Stimulated activated CD8-positive, alpha-beta memory T cell treated with anti-CD3 and anti-CD28 coated beads, Interleukin-15, amount 100 ng/mL, for 24 hours (primary cell): ENCODE results near the gene MYO16.

Experiments
- DNase-seq: peaks from one replicate; pipeline ENCODE4 v3.0.0-alpha.2; 2020; ENCODE audit warnings: low read depth

Gene MYO16

DNA sequence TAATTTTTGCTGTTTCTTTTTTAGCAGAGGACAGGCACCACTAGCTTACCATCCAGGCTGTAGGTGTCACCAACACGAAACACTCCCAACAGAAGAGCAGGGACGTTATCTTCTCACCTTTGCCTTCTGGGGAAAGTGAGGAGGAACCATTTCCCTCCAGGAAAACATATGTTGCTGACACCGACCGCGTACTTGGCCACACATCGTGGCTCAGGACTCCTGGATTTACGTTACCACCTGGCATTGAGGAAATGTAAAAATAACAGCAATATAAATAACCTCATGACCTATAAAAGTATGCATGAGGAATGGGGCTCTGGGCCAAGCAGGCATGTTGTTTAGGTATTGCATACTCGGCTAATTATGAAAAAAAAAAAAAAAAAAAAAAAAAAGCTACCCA lies 525.1 kb downstream of the MYO16 start:
- no peak for DNase-seq

DNA sequence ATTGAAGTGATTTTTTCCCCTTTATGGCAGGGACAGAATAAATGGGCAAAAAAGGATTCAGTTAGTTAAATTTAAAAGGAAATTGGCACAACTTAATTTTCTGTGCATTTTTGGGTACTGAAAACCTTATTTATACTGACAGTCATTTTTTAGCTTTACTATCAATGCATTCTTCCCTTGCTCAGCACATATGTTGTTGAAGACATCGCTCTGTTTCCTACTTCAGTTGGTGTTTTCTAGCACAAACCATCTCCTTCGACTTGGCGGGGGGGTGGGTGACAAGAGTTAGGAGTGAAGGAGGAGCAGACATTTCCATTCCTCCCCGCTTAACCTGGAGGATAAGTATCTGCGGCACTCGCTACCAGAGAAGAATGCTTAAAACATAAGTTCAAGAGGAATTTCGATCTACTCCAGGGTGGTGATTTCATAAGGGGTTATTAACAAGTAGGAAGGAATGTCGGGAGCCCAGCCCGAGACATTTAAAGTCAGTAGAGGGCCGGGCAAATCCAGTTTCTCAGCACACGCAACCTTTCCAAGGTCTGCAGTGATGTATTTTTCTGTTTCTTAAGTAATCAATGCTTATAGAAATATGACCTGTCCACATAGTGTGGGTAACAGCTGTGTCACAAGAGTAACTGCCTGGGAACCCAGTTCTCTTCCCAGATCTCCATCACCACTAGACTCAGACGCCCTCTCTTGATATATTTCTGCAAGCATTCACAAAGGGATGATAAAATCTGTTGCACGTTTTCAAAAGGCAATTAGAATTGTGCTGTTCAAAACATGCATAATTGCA lies 525.8 kb downstream of the MYO16 start:
- DNase-seq: no peak

DNA sequence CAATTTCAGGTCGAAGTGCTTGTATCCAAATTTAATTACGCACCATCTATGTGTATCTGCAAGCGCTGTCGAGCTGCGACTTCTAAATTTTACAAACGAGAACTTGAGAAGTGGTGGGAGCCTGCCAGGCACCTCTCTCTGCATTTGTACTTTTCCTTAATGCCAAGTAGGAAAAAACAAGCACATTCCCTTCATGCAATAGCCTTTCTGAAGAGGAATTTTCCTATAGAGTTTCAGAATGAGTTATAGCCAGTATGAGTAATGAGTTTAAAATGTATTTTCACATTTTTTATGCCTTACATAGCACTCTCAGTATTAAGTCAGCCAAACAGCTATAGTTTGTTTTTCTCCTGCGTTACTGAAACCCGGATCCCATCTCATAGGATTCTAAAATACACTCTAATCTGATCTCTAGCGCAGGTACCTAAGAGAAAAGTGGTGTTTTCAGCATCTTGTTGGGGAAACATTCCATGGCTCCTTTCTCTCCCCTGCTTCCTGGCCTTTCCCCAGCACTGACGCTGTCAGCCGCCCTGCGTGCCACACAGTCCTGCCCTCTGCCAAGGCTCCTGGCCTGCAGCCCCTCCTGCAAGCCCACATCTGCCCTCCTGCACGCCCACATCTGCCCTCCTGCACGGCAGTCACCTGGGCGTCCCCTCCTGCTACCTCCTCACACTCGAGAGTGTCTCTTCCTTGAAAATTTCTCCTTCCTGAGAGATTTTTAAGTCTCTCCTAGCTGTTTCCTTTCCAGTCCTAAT lies 526.9 kb downstream of the MYO16 start:
- DNase-seq: no peak

- no peak for DNase-seq
Measured at GRCh38 chr13:109157275-109157674, 527.9 kb downstream of the MYO16 start.

- DNase-seq: no peak
Measured at GRCh38 chr13:109158383-109158782, 529.0 kb downstream of the MYO16 start.

- no peak for DNase-seq
Measured at GRCh38 chr13:109159650-109160309, 530.4 kb downstream of the MYO16 start.

GRCh38 chr13:109160357-109160756 lies 530.9 kb downstream of the MYO16 start:
- DNase-seq: no peak

- DNase-seq: no peak
Measured at GRCh38 chr13:109160887-109161669, 531.7 kb downstream of the MYO16 start.

DNA sequence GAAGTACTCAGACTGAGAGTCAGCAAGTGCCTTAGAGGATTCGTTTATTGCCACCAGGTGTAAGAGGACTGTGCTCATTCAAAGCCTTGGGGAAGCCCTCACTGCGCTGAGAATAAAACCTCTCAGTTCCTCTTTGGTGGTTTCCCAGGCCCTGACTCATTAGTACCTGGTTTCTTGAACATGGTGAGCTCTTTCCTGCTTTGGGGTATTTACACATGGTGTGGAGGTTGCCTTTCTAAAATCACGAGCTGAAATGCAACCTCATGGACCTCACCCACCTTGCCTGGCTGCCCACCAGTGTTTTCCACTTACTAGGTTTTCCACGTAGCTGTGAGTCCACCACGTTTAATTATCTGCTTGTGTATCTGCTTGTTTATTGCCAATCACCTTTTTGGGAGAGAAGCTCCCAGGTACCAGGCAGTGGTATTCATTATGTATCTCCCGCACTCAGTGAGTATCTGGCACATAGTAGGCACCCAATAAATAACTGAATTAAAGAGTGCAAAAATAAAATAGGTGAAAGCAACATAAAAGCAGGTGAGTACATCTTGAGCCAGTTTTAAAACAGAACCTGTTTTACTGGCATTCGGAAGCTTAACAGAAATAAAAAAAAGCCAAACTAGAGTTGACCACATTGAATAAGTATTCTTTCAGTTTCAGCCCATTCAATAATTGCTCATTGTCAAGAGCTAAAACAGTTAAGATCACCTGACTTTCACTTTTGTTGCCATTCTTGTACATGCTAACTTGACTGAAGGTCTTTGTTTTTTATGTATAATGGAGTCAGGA lies 533.0 kb downstream of the MYO16 start:
- no peak for DNase-seq

- DNase-seq: no peak
Measured at GRCh38 chr13:109163037-109163379, 533.6 kb downstream of the MYO16 start.

DNA sequence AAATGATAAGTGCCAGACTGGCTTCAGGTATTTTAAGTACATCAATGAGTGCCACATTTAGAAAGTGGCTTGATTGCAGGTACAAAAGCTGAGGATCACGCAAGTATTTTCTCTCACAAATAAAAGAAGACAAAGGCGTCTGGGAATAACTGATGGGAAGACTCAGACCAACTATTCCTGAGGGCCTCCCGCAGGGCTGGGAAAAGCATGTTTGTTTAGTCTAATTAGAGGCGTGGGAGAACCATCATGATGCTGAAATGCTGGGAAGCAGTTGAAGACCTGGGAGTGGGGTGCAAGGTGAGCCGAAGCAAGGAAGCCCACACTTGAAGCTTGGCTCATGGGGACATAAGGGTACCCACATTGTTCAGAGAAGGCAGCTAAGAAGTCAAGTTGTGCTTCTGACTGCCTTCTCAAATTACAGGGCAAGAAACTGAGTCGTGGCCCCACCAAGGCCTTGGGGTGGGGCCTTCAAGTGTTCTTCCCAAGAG lies 536.0 kb downstream of the MYO16 start:
- DNase-seq: no peak

GRCh38 chr13:109166804-109167203 lies 537.4 kb downstream of the MYO16 start:
- no peak for DNase-seq

DNA sequence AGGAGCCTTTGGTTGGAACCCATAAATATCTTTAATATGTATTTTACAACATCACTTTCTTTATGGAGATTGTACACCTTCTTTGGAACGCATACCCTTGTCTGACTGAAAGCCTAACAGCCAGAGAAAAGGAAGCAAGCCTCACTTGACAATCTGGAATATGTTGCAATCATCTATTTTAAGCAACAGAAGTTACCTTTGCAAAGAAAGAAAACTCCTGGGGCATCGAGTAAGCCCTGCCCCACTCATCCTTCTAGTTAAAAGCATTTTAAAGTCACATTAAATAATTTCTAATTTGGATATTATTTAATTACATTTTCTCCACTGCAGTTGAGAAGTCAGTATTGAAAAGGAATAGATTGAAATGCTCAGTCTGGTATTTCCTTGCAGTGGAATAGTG lies 542.7 kb downstream of the MYO16 start:
- no peak for DNase-seq

GRCh38 chr13:109175666-109176065 lies 546.3 kb downstream of the MYO16 start:
- no peak for DNase-seq

DNA sequence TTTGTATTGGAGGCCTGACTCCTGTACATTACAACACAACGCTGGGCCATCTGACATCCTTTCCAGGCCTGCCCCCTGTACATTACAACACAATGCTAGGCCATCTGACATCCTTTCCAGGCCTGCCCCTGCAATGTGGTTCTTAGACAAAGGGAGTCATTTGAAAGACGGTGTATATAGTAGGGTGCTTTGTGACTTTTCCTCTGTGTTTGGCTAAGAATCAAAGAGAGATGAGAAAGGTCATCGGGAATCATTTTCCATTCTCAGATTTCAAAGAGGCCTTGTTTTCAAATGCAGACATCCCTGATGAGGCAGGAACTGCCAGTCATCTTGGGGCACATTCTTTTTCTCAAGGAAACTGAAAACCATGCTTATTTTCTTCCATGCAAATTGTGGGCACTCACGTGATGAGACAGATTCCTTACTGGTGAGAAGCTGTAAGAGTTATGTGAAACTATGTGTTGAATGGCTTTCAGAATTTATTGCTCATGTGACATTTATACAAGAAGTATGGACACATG lies 551.6 kb downstream of the MYO16 start:
- no peak for DNase-seq

GRCh38 chr13:109182777-109183465 lies 553.5 kb downstream of the MYO16 start:
- no peak for DNase-seq

GRCh38 chr13:109191413-109191812 lies 562.0 kb downstream of the MYO16 start:
- DNase-seq: no peak

GRCh38 chr13:109192306-109192705 lies 562.9 kb downstream of the MYO16 start:
- no peak for DNase-seq

GRCh38 chr13:109196948-109197347 lies 567.5 kb downstream of the MYO16 start:
- no peak for DNase-seq

GRCh38 chr13:109198585-109198984 lies 569.2 kb downstream of the MYO16 start:
- DNase-seq: no peak
